Kidney tubule cell (primary cell): ENCODE data around the gene PARD3.

Source experiments
- DNase-seq: peaks from one replicate; pipeline ENCODE4 v3.0.0-alpha.2; 2018; ENCODE audit warnings: low spot score

PARD3 gene

DNA sequence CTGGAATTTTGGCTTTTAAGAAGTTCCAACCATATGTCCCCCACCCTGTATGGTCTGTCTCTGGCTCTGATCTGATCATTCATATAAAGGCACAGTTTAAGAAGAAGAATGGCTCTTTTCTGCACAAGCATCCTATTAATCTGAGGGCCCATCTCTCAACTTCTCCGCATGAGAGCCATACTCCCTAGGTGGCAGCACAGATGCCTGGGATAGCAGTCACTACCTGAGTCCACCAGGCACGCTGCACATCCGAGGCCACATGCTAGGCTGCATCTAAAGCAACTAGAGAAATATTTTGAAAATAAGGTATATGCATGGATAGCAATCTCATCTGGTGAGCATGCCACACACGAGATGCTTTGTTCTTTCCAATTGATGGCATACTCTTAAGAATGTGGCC lies 565.5 kb downstream of the PARD3 start:
- DNase-seq: no peak

DNA sequence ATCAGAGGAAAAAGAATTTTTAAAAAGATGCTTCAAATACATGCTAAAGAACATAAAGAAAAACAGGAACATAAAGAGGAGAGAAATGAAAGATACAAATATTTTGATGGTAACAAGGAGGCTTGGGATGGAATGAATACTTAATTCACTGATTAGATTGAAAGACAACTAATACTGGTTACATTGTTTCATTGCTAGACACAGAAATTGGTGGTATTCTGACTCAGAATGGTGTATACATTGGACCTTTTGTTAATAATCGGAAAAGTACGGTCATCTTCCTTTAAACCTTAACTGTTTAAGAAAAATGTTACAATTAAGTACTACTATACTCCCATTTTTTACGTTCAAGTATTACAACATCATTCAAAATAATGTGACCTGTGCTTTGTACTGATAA lies 567.5 kb downstream of the PARD3 start:
- no peak for DNase-seq

DNA sequence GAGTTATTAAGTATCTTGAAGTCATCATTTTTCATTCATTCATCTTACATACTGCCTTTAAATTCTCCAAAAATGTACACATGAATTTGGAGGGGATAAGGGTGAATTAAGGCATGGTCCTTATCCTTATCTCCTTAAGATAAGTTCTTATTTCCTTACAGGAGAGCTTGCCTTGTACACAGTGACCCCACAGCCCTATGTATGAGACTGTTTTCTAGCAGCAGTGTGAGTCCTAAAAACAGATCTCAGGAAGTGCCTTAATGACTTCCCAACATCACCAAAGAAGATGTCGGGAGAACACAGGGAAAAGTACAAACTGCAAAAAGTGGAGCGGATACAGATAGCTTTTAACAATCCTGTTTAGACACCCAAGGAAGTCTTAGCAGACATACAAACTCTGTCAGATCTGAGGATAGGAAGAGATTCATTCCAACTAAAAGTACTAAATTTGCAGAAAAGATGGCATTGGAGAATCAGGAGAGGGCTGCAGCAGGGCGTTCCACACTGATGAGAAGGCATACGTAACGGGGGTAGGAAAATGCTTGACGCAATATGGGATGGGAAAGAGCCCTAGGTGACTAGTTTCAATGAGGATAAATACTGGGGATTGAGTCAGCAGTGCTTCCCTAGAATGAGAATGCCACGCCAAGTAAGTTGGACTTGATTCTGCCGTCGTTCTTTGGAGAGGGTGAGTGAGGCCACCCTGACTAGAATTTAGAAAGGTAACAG lies 570.2 kb downstream of the PARD3 start:
- DNase-seq: no peak

DNA sequence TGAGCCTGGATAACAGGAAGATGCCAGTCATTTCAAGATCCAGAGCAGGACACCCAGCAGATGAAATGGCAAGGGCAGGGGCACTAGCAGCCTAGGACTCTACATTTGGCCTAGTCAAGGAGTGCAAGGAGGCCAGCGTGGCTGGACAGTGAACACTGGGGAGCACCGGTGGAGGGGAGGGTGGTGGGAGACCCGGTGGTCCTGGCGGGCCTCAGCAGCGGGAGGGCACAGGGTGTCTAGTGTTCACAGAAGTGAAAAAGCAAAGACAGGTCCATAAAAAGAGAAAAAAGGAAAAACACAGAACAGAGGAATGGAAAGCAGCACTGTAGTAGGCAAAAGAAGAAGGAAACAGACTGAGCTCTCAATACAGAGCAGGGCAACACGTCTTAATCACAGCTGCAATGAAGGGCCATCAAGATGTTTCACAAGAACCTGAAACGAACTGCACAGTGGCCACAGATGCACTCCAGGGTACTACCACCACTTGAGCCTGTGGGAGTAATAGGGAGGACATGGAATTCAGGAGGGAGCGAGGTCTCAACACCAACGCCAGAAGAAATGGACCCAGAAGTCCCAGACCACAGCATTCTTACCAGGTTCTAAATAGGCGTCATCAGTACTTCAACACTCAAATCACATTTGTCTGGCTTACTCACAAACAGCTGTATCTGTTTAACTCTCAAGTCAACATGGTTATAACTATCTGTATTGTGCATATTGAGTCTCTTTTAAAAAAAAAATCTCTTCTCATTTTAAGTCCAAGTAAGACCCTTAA lies 573.7 kb downstream of the PARD3 start:
- DNase-seq: no peak

DNA sequence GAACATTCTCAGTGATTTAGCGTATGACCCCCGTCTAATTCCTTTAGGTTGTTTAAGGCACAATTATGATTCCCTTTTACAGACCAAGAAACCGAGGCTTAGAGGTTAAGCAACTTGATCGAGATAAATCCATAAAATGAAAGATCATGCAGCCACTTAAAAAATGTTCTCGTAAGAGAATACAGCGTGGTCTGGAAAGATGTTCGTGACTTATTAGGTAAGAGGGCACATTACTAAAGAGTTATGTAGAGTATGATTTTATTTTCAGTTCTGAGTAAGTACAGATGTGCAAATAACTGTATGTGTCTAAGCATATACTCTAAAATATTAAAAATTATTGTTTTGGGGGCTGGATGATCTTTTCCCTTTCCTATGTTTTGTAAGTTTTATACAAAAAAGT lies 575.1 kb downstream of the PARD3 start:
- DNase-seq: no peak

DNA sequence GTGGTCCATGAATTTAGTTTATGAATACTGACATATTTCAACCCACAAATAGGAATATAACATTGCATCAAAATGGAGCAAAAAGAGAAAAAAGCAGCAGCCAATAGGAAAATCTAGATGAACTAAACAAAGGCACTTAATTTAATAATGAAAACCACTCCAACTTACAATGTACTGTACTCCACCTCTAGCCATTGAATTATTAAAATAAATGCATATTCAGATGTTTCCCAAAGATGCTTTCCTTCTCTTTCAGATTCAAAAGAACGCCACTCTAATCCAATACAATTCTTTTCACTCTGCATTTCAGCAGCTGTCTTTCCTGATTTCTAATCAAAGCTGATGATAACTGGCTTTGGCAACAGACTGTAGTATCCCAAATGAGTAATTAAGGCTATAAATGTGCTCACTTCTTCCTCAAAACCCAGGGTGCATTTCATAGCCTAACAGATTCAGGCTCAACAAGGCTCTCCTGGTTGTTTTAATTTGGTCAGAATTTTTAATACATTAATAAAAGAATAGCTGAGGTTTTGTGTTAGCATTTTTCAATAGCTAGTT lies 577.1 kb downstream of the PARD3 start:
- DNase-seq: no peak

DNA sequence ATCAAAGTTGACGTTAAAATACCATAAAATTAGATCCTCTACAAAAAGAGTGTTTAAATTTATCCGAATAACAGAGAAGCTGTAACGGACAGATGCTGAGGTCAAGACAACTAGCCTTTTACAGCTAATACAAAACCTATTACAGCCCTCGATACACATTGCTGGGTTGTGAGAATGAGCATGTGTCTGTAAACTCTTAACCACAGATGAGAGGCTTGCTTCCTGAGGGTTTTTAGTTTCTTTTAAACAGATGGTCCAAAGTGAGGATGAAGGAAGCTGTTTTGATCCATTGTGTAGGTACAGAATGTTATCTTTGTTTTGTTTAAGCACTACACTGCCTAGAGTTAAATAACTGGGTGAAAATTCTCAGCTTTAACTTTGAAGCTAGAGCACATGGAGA lies 578.2 kb downstream of the PARD3 start:
- DNase-seq: no peak

DNA sequence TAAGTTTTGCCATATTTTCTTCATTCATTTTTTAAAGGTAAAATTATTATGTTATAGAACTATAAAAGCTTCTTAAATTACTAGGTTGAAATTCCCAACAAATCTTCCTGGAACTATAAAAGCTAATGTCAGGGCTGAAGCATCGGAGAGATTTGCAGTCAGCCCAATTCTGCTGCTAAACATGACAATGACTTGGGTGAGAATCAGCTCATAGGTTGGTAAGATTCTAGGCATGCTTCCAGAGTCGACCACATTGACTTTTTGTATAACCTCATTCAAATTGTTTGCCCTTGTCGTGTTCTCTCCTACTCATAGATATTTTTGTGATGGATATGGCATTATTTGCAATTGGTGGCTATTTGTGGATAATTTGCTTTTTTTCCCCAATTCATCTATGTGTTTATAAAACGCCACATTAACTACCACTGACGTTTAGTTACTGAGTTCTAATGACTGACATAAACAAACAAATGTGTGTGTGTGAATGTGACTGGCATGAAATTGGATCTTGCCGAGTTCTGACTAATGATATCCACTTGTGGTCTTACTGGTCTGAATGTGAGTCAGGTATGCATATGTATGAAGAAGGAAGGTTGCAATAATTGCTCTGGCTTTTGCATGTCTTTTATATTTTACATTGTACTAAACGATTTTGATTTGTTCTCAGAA lies 579.8 kb downstream of the PARD3 start:
- peak; percentile 65 for DNase-seq

DNA sequence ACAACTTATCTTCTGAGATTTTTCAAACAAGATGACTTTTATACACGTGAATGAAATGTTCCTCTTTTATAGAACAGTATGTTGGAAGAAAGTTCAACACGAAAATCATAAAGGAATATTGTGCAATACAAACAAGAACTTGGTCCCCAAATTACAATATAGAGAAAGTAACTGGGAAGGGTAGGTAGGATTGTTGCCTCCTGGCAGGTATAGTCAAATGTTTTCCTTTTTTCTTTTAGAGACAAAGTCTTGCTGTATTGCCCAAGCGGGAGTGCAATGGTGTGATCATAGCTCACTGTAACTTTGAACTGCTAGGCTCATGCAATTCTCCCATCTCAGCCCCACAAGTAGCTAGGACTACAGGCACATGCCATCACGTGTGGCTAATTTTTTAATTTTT lies 582.6 kb downstream of the PARD3 start:
- DNase-seq: no peak

DNA sequence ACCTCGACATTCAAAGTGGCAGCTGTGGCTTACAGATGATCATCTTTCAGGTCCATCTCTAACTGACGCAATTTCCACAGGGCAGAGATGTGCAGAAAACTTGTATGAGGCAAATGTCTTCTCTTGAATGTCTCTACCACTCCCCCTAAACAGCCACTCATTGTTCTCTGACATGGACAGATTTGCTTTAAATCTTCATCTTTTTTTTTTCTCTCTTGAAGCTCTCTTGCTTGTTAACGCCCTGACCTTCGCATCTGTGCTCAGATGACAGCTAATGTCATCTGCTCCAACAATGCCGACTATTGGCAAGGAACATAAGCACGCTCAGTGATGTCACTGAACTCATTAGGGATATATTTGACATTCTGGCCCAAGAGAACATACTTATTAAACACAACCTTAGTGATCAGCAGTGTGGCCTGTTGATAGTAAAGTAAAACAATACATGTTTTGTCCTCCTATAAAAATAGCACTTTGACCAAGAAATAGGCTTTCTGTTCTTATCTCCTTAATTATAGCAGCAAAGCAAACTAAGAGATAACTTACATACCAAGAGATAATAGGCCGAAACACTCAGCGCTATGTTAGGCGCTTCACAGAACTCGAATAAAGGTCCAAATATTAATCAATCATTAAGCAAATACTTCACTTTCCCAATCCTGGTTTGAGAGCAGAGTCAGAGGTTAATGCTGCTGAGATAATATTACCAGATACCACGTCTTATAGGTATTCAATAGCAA lies 583.5 kb downstream of the PARD3 start:
- no peak for DNase-seq

DNA sequence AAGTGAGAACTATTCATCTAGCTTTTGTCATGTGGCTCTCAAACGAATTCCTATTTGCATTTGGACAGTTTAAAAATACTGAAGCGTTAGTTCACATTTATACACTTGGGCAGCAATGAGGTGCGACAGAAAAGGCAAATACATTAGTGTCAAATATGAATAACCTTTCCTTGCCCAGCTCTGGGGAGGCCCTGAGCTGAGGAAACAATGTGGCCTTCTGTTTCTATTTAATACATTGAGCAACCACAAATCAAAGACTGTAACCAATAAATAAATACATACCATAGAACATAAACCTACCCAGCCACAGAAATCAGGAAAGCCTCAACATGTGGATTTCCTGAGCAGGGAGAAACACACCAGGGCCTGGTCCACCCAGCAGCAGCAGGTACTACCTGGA lies 585.2 kb downstream of the PARD3 start:
- DNase-seq: no peak

DNA sequence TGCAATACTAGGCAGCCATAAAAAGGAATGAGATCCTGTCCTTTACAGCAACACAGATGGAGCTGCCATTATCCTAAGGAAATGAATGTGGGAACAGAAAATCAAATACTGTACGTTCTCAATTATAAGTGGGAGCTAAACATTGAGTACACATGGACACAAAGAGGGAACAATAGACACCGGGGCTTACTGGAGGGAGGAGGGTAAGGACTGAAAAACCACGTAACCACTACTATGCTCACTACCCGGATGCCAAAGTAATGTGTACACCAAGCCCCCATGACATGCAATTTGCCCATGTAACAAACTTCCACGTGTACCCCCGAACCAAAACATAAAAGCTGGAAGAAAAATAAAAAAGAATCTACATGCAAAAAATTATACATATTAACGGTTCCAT lies 587.0 kb downstream of the PARD3 start:
- DNase-seq: no peak

DNA sequence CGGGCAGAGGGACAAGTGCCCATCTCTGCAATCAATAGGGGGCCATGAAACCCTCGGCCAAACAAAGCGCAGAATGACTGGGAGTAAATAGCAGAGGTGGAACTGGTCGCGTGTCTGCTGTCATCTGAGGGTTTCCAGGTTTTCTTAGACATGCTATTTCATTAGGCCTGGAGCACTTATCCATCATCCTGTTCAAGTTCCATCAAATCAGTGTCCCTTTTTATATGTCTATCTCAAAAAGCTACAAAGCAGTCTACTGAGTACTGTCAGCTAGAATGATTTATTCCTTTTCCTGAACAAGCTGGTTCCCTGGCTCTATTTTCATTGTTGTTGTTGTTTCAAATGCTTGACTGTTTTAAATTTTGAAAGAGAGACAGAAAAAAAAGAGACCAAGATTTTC lies 590.5 kb downstream of the PARD3 start:
- no peak for DNase-seq

DNA sequence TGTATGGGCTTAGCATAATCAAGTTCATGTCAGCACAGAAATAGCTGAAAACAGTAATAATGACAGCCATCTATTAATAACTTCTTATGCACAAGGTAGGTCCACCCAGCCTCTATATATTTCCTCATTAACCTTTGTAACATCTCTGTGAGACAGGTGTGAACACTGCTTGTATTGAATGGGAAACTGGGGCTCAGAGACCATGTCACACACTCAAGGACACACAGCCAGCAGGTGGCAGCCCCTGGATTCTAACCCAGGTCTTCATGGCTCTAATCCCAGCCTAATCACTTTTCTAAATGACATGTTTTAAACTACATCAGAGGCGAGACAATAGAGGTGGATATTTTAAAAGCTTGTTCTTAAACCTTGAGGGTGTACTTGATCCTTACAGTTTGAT lies 591.4 kb downstream of the PARD3 start:
- no peak for DNase-seq

DNA sequence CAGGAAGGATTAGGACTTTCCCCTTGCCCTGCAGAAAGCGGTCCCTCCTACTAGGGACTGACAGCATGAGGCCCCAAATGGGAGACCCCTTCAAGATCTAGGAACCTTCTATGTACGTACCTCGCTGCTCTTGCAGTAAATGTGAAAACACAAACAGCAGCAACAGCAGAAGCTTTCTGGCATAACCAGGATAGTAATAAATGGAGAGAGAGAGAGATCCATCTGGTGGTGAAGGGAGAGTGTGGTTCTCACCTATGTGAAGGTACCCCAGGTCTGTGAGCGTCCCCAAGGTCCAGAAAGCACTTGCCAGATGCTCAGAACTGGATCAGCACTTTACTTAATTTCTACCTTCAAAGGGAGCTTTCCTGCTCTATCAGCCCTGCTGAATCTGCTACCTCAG lies 592.7 kb downstream of the PARD3 start:
- DNase-seq: no peak

DNA sequence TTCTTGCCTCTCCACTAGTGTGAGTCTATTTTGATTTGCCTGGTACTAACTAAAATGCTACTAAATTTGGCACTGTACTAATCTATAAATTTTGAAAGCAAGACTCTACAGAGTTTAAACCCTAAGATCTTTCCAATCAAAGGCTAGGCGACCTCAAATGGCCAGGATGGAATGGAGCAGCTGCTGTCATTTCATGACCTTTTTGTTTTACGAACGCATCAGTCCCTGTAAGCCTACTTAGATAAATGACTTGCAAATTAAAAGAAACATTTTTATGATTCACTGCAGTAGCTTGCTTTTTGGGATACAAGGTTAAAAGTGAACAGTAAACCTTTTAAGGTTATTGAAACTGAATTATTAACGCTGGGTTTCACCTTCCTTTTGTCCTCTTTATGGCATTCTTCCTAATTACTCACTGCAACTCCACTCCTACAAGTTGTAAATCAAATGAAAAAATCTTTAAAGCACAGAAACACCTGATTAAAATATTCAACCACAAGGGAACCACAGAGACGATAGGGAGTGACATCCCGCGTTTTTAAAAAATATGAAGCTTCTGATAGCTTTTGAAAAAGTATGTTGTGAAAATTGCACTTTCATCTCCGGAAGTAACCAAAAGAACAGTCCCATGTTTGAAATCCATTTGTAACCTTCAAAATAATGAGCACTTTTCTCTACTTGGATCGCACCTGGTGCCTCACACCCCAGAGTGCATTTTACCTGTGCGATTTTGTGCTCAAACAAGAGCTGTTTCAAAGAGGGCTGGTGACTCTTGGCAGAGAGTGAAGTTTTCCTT lies 595.1 kb downstream of the PARD3 start:
- no peak for DNase-seq

DNA sequence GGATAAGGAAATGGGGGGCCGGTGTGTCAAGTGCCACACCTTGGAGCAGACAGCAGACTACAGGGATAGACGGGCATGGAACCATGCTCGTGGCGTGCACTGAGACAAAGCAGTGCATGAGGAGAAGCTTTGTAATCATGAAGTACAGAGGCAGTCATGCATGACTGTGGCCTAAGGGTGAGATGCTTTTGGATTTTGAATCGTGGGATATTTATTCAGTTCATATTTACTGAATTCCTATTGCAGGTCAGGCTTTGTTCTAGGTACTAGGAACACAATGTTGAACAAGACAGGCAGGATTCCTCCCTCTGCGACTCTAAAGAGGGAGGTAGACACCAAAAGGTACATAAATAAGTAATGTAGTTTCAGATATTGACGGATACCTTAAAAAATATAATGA lies 597.6 kb downstream of the PARD3 start:
- DNase-seq: peak; percentile 53

DNA sequence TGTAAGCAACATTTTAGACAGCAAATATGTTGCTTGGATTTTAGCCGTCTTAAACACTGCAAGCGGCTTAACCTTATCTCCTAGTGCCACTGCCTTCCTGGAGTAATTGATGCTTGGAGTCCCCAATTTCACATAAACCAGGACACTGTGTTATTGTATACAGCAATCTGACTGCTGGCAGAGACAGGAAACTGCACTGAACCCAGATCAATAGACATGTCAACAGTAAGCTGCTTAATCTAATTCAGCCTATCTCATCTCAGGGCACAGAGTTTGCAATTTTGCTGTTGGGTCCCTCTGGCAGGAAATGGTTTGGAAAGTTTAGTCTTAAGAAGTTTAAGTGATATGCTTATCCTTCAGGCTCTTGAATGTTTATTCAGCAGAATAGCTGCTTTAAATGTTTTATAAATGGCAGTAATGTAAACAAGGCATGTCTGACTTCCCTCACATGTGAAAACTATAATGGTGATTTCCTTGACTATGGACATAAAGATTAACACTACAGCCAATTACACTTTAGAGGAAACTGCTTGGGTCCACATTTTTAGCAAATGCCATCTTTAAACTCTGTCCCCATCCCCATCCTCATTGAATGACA lies 598.6 kb downstream of the PARD3 start:
- no peak for DNase-seq

DNA sequence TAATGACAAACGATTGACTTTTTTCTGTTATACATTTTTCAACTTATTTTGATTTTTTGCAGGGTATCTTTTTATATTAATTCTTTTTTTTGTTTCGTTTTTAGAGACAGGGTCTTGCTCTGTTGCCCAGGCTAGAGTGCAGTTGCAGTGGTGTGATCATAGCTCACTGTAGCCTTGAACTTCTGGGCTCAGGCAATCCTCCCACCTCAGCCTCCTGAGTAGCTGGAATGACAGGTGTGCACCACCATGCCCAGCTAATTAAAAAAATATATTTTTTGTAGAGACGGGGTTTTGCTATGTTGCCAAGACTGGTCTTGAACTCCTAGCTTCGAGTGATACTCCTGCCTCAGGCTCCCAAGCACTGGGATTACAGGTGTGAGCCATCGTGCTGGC lies 601.3 kb downstream of the PARD3 start:
- DNase-seq: no peak

DNA sequence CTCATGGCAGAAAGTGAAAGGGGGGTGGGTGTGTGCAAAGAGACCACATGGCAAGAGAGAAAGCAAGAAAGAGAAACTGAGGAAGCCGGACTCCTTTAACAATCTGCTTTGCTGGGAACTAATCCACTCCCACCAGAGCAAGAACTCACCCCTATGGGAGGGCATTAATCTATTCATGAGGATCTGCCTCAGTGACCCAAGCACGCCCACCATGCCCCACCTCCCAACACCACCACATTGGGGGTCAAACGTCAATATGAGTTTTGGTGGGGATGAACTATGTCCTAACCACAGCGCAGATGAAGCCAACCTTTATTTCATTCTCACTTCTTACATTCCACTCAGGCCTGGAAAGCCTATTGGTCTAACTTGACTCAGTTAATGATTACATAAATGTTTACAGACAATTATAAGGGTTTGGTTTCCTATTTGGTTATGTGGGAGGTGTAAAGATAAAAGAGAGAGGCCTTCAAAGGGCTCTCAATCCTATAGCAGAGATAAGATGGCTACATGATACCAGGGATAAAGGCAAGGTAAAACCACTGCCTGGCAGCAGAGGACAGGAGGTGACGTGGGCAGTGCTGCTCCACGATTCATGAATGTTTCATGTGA lies 601.8 kb downstream of the PARD3 start:
- DNase-seq: no peak

DNA sequence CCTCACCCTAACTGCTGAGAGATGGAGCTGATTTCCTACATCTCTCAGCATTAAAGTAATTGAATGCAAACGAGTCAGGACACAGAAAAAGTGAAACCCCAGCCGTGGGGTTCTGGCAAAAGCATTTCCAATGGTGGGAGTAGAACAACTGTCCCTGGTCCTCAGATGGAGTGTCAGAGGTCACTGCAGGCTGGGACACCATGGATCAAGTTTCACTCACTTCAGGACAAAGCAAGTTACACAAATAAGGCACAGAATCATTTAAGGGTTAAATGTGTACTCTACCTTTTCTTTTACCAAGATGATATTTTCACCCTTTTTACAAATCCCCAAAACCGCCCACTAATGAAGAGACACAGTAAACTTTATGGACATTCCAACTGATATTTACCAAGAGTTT lies 607.8 kb downstream of the PARD3 start:
- DNase-seq: no peak
